HK-2 (cell line): ENCODE measurements around the gene CCDC8.
"Not testable (repeated sequence)": the region's sequence is repeated elsewhere in the genome, so short reads cannot be mapped to it uniquely, and the experiment has no call there.

Source experiments
- DNase-seq: peaks from one replicate; pipeline ENCODE4 v3.0.0-alpha.2; 2018; ENCODE audit not compliant: unreplicated experiment

The CCDC8 gene

DNA sequence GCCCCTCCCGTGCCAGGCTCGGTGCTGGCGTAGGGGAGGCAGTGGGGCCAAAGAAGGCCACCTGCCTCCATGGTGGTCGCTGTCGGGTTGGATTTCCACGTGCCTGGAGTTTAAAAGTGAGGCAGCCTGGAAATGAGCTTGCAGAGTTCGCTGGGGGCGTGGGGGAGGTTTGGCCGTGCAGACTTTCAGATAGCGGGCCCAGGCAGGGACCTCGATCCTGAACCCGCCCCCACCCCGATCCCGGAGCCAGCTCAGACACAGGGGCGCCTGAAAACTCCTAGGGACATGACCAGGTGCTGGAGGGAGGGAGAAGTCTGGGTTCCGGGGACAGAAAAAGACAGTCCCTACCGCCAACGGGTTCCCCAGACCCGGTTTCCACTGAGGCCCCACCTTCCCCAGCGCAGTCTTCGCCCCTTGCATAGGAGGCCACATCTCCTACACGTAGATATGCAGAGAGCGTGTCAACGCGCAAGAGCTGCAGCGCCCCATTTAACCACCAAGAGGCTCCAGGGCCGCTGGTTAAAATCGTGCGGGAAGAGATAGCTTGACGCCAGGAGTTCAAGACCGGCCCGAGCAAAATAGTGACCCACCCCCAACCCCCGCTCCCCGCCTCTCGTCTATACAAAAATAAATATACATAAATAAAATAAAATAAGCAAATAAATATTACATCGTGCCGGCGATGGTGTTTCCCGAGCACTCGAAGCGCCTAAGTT lies 8.5 kb downstream of the CCDC8 start:
- no peak for DNase-seq

DNA sequence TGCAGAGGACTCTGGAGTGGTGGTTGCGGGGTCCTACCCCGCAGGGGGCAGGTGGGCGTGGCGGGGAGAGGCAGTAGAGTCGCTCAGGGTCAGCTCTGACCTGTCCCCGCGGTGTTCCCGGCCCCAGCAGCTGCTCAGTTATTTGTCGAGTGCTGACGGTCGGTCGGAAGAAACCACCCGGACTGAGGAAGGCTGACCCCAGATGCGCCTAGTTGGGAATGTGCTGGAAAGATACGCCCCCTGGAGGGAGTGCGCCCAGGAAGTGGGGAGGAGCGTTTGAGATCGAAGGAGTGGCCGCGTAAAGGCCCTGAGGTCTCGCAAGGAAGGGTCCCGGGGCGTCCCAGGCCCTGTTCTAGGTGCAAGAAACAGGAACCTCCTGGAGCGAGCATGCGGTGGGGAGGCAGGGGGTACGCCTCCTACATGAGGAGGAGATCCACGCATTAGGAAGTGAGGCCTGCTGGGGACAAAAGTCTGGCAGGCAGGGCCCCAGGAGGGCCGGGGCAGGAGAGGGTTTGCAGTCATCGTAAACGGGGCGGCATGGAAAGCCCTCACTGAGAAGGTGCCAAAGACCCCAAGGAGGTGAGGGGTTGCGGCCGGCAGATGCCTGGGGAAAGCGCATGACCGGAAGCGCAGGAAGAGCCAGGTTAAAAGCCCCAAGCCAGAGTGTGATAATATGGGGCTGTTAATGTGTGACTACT lies 9.2 kb downstream of the CCDC8 start:
- DNase-seq: peak; percentile 69

DNA sequence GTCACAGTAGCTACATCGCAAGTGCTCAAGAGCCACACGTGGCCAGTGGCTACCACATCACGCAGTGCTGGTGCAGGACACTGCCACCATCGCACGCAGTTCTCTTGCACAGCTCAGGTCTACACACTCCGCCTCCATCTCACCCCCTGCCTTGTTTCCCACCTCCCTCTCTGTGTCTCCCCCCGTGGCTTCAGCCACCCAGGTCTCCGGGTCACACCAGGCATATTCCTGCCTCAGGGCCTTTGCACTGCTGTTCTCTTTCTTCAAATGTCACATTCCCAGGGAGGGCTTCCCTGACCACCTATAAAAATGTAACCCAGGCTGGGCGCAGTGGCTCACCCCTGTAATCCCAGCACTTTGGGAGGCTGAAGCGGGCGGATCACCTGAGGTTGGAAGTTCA lies 10.6 kb downstream of the CCDC8 start:
- DNase-seq: no peak

DNA sequence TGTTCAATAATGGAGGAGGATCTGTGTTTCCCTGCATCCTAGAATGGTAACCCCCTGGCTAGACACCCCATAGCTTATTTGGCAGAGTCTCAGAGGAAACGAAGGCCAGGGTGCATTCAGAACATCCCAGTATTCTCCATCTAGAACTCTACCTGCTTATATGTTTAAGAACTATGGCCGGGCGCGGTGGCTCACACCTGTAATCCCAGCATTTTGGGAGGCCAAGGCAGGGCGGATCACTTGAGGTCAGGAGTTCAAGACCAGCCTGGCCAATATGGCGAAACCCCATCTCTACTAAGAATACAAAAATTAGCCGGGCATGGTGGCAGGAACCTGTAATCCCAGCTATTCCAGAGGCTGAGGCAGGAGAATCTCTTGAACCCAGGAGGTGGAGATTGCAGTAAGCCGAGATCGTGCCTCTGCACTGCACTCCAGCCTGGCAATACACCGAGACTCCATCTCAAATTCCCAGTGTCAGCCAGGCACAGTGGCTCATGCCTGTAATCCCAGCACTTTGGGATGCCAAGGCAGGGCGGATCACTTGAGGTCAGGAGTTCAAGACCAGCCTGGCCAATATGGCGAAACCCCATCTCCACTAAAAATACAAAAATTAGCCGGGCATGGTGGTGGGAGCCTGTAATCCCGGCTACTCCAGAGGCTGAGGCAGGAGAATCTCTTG lies 15.4 kb downstream of the CCDC8 start:
- DNase-seq: not testable (repeated sequence)

DNA sequence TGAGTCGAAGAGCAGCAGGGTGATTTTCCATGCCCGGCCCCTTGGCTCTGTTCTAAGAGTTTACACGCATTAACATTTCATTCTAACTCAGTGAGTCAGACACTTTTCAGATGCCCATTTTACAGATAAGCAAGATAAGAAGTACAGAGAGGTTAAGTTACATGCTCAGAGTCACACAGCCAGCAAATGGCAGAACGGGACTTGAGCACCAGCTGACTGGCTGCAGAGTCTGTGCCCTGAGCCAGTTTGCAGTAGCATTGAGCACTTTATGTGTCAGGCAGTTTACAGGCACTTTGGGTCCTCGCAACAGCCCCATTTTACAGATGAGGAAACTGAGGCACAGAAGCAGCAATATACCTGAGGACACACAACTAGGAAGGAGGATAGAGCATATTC lies 19.0 kb downstream of the CCDC8 start:
- no peak for DNase-seq

DNA sequence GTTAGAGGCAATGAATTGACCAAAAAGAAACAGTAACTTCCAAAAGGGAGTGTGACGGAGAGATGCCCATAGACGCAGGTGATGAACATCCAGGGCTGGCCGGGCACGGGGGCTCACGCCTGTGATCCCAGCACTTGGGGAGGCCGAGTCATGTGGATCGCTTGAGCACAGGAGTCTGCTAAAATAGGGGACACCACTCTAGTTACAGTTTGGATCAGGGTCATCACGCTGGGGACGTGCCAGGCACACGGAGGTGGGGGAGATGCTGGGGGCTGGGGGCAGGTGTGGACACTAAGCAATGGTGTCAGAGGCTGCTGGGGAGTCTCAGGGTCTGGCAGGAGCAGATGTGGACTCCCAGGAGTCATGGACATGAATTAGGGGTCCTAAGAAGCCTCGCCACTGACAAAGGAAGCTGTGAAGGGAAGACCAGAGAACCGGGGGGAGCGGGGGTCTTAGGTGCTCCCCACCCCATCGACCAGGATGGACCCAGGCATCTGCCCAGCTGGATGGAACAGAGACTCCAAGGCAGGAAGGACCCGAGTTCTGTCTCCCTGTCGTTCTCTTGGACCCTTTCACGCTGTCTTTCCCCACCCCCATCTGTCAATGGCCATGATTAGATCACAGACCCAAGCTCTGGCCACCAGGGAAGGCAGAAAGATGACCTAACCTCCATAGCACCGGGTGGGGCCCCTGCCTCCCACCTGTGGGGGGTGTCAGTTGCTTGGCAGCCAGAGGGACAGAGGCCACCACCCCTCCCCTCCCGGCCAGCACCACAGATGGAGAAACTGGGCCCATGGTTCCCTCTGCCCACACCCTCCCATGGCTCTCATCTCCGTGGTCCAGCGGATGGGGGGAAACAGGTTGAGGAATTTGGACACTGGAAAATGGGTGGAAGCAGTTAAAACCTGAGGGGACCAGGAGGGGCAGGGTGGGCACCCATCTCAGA lies 19.6 kb downstream of the CCDC8 start:
- no peak for DNase-seq

DNA sequence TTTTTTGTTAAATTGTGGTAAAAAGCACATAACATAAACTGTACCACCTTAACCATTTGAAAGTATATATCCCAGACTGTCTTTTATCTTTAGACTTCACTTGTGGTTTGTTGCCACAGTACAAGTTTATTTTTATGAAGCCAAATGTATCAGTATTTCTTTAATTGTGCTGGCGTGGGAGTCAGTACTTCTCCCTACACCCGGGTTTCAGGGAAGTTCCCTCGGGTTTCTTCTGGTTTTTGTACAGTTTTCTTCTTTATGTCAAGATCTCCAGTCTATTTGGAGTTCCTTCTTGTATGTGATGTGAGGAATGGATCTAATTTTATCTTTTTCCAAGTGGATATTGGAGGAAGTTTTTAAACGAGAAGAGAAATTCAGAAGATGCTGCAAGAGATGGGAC lies 20.5 kb downstream of the CCDC8 start:
- no peak for DNase-seq

DNA sequence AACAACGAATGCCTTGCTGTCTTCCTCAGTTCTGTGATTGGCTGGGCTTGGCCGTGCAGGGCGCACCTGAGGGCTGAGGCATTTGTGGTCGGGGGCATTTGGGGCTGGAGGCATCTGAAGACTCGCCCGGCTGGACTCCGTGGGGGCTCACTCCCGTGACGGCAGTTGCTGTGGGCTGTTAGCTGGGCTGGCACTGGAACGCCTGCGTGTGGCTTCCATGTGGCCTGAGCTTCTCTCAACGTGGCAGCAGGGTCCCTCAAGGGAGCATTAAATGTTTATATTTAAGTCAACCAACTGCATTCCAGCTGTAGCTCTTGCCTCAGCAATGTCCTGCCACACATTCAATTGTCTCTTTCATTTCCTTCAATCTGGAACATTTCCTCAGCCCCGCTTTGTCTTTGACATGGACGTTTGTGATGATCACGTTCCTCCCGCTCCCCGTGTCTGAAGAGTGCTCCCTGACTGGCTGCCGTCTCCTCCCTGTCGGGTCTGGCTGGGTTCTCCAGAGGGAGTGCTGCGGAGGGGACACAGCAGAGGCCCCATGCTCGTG lies 21.0 kb downstream of the CCDC8 start:
- no peak for DNase-seq

DNA sequence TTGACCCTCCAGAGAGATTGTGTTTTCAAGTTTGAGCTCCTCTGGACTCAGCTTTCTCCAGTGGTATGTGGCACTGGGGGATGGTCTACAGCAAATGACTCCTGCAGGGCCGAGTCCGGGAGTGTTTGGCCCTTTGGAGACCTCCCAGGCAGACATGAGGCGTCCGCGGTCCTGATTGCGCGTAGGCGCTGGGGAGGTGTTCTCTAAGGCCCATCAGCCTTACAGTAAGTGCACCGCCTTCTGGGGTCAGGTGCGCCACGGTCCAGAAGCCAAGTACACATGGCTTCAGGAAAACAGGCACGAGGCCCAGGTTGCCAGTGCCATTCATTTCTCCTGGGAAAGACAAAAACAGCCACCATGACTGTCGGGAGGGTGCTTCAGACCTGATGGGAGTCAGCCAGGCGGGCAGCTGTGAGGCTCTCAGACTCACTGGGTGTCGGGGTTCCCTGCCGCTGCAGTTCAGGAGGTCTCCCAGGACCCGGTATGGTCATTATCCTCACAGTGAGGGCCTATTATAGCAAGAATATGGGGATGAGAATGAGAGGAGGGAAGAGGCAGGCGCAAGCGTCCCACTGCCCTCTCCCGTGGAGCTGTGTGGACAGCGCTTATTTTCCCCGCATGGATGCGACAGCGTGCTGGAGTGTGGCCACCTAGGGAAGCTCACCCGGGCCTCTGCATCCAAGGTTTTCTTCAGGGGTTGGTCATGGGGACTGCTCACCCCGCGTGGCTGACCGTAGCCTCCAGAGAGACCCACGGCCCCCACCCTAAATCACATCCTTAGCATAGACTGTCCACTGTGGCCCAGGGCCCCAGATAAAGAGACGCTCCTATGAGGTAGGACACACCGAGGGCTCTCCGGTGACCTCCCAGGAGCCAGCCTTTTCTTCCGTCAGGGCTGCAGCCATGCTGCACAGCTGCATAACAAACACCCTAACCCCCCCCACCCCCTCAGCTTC lies 21.8 kb downstream of the CCDC8 start:
- no peak for DNase-seq

DNA sequence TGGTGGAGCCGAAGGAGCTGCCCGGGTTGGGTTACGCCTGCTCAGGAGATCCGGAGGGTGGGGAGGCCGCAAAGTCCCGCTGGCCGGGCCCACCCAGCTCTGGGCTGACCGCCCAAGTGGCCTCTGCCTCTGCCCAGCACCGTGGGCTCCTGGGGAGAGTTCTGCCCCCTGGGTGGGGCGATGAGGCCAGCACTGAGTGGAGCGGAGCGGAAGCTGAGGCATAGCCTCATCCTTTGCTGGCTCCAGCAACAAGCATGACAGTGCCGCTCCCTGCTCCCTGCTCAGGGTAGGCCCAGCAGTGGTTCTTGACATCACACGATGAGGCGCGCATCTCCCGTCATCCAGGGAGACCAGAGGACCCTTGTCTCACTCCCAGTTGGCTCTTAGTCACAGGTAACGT lies 22.5 kb downstream of the CCDC8 start:
- no peak for DNase-seq

DNA sequence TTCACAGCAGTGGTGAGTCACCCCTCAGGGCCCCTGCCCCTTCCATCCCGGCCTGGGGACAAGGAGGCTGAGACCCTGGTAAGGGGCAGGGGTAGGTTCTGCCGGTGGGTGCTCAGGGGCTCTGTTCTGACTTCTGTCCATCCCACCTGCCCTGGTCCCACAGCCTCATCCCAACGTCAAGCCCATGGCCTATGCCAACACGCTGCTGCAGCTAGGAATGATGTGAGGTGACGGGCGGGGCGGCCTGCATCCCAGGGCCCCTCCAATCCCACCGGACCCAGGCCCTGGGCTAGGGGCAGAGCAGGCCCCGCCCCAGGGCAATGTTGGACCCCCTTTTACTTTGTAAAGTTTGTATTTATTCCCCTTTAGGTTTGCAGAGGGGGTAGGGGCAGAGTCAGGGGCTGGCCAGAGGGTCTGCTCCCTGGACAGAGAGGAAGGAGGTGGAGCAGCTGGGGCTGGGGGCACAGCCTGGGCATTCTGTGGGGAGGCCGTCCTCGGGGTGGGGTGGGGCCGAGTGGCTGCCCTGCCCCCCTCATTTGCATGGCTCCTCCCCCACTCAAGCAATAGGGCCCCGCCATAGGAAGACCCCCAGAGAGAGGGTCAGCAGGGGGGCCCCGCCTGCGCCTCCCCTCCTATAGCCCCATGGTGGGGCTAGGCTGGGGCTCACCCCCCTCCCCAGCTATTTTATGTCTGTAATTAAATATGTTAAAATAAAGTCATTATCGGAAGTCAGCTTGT lies 23.1 kb downstream of the CCDC8 start:
- DNase-seq: no peak

DNA sequence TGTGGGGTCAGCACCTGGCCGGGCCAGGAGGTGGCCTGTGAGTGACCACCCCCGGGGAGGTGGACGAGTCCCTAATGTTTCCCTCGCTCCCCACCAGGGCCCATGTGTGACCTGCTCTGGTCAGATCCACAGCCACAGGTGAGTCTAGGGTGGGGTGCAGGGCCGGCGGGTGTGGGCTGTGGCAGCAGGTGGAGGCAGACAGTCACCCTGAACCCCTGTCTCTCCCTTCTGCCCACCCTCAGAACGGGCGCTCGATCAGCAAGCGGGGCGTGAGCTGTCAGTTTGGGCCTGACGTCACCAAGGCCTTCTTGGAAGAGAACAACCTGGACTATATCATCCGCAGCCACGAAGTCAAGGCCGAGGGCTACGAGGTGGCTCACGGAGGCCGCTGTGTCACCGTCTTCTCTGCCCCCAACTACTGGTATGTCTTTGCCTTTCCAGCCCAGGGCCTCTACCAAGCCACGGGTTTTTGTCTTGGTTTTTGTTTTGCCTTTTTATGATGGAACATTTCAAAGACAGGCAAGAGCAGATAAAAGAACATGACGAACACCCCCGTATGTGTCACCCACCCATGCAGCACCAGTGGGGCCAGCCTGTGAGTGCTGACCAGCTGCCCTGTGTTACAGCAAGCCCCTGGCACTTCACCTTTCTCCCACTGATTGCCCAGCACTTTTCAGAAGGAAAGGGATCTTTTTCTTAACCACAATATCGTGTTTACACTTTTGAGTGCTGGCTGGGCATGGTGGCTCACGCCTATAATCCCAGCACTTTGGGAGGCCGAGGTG lies 24.9 kb downstream of the CCDC8 start:
- no peak for DNase-seq

DNA sequence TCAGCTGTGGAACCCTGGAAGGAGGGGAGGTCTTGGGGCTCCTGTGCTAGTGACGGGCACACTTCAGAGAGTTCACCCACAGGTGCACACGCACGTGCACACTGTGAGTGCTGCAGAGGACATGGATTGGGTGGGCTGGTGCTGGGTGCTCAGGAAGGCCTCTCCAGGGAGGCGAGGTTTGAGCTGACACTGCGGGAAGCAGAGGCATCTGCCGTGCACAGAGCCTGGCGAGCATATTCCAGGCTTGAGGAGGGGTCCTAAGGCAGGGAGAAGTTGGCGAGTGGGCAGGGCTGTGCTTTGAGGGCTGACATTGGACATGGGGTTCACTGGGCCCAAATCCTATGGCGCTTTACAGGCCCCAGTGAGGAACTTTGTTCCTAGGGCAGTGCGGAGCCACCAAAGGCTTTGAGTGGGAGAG lies 25.6 kb downstream of the CCDC8 start:
- DNase-seq: no peak

DNA sequence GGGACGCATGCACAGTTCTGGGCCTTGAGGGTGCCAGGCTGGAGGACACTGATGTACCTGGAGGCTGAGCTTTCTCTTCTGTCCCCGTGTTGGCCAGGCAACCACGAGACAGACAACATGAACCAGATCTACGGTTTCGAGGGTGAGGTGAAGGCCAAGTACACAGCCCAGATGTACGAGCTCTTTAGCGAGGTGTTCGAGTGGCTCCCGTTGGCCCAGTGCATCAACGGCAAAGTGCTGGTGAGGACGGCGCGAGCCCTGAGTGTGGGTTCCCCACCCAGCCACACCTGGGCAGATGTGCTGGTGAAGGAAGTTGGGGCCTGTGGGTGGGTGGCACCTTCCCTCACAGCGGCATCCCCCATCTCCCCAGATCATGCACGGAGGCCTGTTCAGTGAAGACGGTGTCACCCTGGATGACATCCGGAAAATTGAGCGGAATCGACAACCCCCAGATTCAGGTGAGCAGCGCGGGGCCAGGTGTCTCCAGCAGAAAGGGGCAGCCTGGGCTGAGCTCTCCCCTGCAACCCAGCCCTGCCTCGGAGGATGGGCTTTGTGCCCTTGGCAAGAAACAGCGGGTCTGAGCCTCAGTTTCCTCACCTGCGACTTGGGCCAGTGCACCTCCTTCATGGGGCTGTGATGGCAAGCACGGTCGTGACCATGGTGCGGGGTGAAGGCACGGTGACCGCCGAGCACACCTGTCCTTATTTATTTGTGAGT lies 26.2 kb downstream of the CCDC8 start:
- DNase-seq: no peak

DNA sequence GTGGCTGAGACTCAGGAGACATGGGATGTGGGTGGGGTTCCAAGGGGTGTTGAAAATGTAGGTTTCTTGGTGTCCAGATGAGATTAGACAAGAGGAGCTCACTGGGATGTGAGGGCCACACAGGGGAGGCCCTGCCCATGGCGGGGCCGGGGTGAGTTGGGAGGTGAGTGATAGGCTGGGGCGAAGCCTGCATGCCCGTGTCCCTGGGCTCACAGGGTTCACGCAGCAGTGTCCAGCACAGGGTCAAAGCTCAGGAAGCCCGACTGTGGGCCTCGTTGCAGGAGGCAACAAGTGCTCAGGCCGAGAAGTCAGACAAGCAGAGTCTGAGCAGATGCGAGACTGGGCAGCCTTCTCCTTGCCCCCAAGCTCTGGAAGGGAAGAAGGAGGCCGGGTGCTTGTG lies 27.2 kb downstream of the CCDC8 start:
- DNase-seq: no peak

DNA sequence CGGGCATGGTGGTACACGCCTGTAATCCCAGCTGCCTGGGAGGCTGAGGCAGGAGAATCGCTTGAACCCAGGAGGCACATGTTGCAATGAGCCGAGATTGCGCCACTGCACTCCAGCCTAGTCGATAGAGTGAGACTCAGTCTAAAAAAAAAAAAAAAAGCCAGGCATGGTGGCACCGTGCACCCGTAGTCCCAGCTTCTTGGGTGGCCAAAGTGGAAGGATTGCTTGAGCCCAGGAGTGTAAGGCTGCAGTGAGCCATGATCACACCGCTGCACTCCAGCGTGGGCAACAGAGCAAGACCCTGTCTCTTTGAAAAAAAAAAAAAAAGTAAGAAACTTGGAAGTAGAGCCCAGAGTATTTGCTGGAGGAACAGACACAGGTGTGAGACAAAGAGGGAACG lies 27.7 kb downstream of the CCDC8 start:
- DNase-seq: no peak

DNA sequence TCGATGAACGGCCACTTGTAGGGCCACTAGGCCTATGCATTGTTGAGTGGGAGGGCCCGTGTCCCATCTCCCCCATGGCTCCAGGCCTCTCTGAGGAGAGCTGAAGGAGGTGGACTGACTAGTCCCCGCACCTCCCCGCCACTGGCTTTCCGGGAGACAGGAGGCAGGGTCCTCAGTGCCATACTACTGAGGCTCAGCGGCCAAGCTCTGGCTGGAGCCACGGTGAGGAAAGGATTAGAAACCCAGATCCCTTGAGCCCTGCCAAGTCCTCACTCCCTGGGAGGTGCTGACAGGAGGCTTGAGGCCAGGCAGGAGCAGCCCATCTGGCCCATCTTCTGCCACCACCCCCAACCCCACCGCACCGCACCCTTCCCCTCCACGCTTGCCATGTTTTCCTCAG lies 29.0 kb downstream of the CCDC8 start:
- DNase-seq: no peak

DNA sequence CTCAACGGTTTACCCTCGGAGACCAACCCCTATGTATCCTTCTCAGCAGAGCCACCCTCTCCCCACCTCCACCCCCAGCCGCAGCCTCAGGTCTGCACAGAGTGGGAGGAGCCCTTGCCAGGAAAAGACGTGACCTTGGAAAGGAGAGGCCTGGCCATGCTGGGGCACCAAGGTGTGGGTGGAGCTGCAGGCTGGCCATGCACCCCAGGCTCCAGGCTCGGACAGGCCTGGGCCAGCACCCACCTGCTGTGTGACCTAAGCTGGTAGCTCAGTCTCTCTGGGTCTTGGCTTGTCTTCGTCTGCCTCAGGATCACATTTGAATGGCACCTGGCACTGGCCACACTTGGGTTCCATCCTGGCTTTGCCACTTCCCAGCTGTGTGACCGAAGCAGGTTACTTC lies 29.5 kb downstream of the CCDC8 start:
- DNase-seq: no peak
